ENCODE results near the gene TMEM81.

The TMEM81 gene

DNA sequence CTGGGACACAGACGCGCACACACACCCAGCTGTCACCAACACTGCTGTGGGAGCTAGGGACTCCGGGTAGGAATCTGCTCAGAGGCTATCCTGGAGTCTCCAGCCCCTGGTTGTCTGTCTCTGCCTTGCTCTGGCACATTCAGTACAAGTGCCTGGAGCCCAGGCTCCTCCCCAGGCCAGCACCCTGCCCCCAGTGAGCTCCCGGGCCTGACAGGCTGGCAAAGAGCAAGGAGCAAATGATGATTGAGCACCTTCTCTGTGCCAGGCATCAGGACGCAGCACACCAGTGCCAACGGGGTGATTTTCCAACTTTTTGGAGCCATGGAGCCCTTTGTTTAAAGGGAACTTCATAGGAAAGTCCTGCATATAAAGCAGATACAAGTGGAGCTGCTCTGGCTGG, 34.8 kb downstream of the TMEM81 start:
- Histone ChIP-seq H3K79me2 (ENCODE audit: insufficient read depth, low read depth) (no peaks in the 10 kb centered on the region), H3K4me2 (no peak overlapping the region), H4K20me1 (ENCODE audit: insufficient read depth) (no peaks in the 10 kb centered on the region), H3K27me3 (ENCODE audit: insufficient read depth, low read depth) (peaks cover 87% of the 10 kb centered on the region), H3K9ac (no peak overlapping the region), H3K4me3 (IDR thresholded peaks at IDR 0.05; ENCODE audit: insufficient read depth, low read depth, low read length) (no peak overlapping the region), H3K27ac (no peak overlapping the region), H3K4me1 (ENCODE audit: low read depth, poor library complexity, severe bottlenecking) (no peaks in the 10 kb centered on the region), H2AFZ (ENCODE audit: low read depth) (no peak overlapping the region), H3K36me3 (ENCODE audit: insufficient read depth) (no peaks in the 10 kb centered on the region)
- TF ChIP-seq, protein P1, sequence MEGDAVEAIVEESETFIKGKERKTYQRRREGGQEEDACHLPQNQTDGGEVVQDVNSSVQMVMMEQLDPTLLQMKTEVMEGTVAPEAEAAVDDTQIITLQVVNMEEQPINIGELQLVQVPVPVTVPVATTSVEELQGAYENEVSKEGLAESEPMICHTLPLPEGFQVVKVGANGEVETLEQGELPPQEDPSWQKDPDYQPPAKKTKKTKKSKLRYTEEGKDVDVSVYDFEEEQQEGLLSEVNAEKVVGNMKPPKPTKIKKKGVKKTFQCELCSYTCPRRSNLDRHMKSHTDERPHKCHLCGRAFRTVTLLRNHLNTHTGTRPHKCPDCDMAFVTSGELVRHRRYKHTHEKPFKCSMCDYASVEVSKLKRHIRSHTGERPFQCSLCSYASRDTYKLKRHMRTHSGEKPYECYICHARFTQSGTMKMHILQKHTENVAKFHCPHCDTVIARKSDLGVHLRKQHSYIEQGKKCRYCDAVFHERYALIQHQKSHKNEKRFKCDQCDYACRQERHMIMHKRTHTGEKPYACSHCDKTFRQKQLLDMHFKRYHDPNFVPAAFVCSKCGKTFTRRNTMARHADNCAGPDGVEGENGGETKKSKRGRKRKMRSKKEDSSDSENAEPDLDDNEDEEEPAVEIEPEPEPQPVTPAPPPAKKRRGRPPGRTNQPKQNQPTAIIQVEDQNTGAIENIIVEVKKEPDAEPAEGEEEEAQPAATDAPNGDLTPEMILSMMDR (conservative IDR thresholded peaks at IDR 0.05; ENCODE audit: low read depth, low read length) = no peak

DNA sequence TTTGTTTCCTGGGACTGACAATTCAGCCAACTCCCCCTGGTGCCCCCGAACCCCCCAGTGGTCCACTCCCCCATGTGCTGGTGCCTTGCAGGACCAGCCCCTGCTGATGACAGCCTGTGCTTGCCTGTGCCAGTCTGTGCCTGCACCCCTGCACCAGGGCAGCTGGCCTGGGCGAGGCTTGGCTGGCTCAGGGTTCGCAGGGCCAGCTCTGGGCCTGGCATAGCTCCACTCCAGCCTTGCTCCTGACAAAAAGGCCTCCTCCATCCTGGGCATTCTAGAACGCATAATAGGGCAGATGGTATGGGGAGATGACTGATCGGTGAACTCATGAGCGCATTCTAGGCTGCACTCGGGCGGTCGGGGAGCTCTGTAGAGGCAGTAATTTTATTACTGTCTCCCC, 35.9 kb downstream of the TMEM81 start:
- TF ChIP-seq, protein P1 (conservative IDR thresholded peaks at IDR 0.05; ENCODE audit: low read depth, low read length) = no peak
- Histone ChIP-seq H3K27ac (no peak overlapping the region), H3K4me3 (IDR thresholded peaks at IDR 0.05; ENCODE audit: insufficient read depth, low read depth, low read length) (no peak overlapping the region), H3K79me2 (ENCODE audit: insufficient read depth, low read depth) (no peaks in the 10 kb centered on the region), H3K4me1 (ENCODE audit: low read depth, poor library complexity, severe bottlenecking) (no peaks in the 10 kb centered on the region), H2AFZ (ENCODE audit: low read depth) (no peak overlapping the region), H3K27me3 (ENCODE audit: insufficient read depth, low read depth) (peaks cover 87% of the 10 kb centered on the region), H3K36me3 (ENCODE audit: insufficient read depth) (no peaks in the 10 kb centered on the region), H4K20me1 (ENCODE audit: insufficient read depth) (no peaks in the 10 kb centered on the region), H3K9ac (no peak overlapping the region), H3K4me2 (no peak overlapping the region)

DNA sequence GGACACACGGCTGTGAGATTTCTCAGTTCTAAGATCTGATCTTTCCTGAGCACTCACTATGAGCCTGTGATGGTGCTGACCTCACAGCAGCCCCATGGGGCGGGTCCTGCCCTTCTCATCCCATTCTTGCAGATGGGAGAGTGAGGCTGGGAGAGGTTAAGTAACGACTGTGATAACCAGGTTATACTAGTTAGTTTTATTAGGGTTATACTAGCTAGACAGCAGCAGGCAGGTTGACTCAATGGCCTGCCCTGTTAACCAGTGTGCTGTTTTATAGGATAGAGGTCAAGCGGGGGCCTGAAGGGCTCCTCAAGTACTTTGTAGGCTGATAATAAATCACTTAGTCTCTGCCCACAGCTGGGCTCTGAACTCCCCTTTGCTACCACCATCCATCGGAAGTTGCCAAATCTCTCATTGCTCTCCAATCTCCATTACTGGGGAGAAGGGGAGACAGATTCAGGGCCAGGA, 36.5 kb downstream of the TMEM81 start:
- H3K27me3 ChIP-seq (ENCODE audit: insufficient read depth, low read depth) = peaks cover 87% of the 10 kb centered on the region

DNA sequence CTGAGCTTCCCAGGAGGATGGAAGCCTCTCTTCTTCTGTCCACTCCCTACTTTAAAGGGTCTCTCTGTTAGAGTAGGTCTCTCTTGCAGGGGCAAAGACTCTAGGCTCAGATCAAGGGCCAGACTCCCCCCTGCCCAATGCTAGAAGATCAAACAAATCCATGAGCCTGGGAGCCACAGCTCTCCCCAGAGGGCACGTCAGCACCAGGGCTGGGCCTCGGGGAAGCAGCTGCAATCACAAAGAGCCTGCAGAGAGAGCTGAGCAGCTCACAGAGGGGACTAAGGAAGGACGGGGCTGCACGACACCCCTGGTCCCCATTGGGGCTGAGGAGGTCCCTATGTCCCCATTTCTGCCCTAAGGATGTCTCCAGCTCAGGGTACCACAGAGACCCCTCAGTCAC, 37.4 kb downstream of the TMEM81 start:
- no peak overlapping the region for H3K4me3 ChIP-seq (IDR thresholded peaks at IDR 0.05; ENCODE audit: insufficient read depth, low read depth, low read length)
- no peak overlapping the region for H3K27ac ChIP-seq
- no peak overlapping the region for H3K9ac ChIP-seq
- H4K20me1 ChIP-seq (ENCODE audit: insufficient read depth) = no peaks in the 10 kb centered on the region
- H3K36me3 ChIP-seq (ENCODE audit: insufficient read depth) = no peaks in the 10 kb centered on the region
- H3K4me2 ChIP-seq = no peak overlapping the region
- H2AFZ ChIP-seq (ENCODE audit: low read depth) = no peak overlapping the region
- H3K4me1 ChIP-seq (ENCODE audit: low read depth, poor library complexity, severe bottlenecking) = no peaks in the 10 kb centered on the region
- TF ChIP-seq, protein P1 (conservative IDR thresholded peaks at IDR 0.05; ENCODE audit: low read depth, low read length) = no peak
- H3K79me2 ChIP-seq (ENCODE audit: insufficient read depth, low read depth) = no peaks in the 10 kb centered on the region
- H3K27me3 ChIP-seq (ENCODE audit: insufficient read depth, low read depth) = peaks cover 88% of the 10 kb centered on the region

More for the DNA sequence above, 36.5 kb downstream of the TMEM81 start:
- H3K4me3 ChIP-seq (IDR thresholded peaks at IDR 0.05; ENCODE audit: insufficient read depth, low read depth, low read length) = no peak overlapping the region
- H3K9ac ChIP-seq = no peak overlapping the region
- no peak overlapping the region for H3K4me2 ChIP-seq
- no peaks in the 10 kb centered on the region for H3K79me2 ChIP-seq (ENCODE audit: insufficient read depth, low read depth)
- H3K27ac ChIP-seq = no peak overlapping the region
- H4K20me1 ChIP-seq (ENCODE audit: insufficient read depth) = no peaks in the 10 kb centered on the region
- no peaks in the 10 kb centered on the region for H3K36me3 ChIP-seq (ENCODE audit: insufficient read depth)
- TF ChIP-seq, protein P1 (conservative IDR thresholded peaks at IDR 0.05; ENCODE audit: low read depth, low read length) = no peak
- H2AFZ ChIP-seq (ENCODE audit: low read depth) = no peak overlapping the region
- H3K4me1 ChIP-seq (ENCODE audit: low read depth, poor library complexity, severe bottlenecking) = no peaks in the 10 kb centered on the region

All from KMS-11 (cell line).